GM12873 (cell line): ENCODE data around the gene IFT88.

Experiments
- TF ChIP-seq, protein P1 (sequence below): IDR thresholded peaks from 2 replicates; pipeline ENCODE4 v1.5.1; 2012; ENCODE audit warnings: low read depth, mild to moderate bottlenecking, moderate library complexity, low read length, control low read depth; ENCODE audit not compliant: insufficient read depth; ENCODE audit errors: missing control alignments

IFT88 gene

DNA sequence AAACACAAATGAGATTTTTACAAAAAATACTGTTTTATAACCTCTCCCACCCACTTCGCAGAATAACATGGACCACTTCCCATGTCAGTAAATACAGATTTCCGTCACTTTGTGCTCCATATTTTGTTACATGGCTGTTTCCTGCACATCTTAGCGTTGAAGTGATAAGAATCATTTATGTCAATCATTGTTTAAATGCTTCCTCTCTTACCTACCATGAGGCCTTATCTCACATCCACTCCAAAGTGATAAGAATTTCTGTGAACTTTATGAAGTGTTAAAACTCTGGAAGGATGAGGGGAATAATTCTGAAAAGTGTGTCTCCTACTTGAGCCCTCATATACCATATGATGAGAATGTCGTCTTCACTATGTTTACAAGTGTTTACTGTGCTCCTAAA is 100.0 kb downstream of the IFT88 start:
- TF ChIP-seq, protein P1, sequence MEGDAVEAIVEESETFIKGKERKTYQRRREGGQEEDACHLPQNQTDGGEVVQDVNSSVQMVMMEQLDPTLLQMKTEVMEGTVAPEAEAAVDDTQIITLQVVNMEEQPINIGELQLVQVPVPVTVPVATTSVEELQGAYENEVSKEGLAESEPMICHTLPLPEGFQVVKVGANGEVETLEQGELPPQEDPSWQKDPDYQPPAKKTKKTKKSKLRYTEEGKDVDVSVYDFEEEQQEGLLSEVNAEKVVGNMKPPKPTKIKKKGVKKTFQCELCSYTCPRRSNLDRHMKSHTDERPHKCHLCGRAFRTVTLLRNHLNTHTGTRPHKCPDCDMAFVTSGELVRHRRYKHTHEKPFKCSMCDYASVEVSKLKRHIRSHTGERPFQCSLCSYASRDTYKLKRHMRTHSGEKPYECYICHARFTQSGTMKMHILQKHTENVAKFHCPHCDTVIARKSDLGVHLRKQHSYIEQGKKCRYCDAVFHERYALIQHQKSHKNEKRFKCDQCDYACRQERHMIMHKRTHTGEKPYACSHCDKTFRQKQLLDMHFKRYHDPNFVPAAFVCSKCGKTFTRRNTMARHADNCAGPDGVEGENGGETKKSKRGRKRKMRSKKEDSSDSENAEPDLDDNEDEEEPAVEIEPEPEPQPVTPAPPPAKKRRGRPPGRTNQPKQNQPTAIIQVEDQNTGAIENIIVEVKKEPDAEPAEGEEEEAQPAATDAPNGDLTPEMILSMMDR, result no peak

DNA sequence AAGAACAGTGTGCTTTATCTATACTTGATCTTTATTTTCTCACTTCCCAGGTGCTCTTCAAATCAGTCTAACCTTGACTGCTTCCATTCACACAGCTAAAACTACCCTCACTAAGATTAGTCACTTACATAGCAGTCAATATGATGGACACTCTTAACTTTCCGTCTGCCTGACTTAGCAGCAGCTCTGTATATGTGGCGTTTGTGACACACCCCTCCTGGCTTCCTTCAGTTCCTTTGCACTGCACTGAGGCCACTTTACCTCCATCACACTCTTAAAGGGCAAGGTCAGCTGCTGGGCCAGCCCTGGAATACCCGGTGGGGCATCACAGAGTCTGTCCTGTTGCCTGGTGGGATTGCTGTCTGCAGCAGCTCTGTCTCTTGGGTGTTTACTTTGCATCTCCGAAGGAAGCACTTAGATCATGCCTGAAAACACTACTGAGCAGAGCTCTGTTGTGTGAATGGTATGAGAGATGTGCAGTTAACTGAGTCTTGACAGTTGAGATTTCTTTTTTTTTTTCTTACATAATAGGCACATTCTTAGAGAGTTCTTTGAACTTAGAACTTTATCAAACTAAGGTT is 101.0 kb downstream of the IFT88 start:
- TF ChIP-seq, protein P1, result no peak

DNA sequence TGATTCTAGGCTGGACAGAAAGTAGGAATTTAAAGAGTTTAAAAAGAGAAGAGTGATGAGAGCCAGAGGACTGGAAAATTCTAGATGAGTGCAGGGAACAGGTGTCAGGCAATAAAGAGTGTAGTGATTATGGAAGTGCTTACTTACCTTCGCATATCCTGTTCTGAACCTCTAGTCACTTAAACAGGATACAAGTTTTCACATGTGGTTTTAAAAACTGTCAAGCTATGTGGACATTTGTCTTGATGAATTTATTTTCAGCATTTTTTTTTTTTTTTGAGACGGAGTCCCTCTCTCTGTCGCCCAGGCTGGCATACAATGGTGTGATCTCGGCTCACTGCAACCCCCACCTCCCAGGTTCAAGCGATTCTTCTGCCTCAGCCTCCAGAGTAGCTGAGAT is 102.2 kb downstream of the IFT88 start:
- TF ChIP-seq, protein P1, result no peak

DNA sequence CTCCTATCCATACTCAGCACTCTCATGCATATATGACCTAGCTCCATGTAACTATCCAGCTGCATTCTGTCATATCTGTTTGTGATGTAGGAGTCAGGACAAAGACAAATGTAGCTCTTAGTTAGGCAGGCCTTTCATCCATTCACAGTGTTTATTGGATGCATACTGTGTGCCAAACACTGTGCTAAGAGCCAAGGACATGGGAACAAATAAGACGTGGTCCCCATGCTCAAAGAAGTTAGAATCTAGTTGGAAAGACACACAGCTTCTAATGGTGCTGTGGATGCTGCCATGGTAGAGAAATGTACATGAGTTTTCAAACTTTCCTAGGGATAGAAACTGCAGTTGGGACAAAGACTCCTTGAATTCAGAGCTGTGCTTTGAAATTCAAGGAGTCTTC is 104.8 kb downstream of the IFT88 start:
- TF ChIP-seq, protein P1, result no peak

DNA sequence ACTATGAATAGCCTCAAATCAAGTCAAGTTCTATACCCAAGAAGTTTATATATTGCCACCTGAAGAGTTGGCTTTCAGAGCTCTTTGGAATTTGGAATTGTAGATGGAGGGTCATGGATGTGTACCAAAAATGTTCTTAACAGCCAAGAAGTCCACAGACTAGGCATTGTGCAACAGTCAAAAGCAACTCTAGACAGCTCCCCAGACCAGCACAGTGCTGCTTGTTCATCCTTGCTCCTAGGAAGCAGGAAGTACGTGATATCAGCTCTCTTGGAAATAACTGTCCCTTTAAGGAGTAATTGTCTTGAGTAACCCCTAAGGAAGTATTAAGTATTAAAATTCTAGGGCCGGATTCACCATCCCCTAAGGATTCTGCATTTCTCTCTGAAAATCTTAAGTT is 105.8 kb downstream of the IFT88 start:
- TF ChIP-seq, protein P1, result no peak

DNA sequence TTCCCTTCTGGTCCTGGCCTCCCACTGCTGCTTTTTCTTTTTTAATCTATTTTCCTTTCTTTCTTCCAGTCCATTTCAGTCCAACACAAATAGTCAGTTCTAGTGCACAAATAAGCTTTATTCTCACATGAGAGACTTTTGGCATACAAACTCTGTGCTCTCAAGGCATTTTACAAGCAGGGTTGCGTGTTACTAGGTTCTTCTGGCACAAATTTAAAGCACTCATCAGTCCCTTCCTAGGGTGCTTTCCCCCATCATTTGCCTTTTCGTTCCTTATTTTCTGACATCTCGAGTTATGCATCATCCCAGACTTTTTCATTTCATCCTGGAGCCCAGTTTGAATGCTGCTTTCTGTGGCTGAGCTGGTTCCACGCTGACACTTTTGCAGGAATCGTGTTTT is 106.8 kb downstream of the IFT88 start:
- TF ChIP-seq, protein P1, result no peak

DNA sequence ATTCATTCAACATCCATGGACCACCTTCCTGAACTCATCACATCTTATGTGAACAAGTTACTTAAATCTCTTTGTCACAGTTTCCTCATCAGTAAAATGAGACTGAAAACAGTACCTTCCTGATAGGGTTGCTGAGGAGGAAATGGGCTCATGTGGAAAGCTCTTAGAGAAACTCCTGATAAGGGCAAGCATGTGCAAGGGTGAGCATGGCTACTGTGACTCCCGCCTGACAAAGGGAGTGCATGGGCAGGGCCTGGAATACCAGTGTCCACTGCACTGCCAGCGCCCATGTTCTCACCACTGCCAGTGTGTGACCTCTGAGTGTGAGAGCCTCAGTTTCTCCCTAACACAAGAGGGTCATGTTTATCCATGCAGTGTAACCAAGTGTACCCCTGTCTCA is 109.3 kb downstream of the IFT88 start:
- TF ChIP-seq, protein P1, result no peak
